Hepatocyte (in vitro differentiated cells): Measurements from ENCODE around the gene PHB1.

Source experiments
- CTCF ChIP-seq: fragments of 200-600 bp; sonication (generic); IDR thresholded peaks from 2 replicates; pipeline ENCODE4 v1.5.1; 2016; ENCODE audit warnings: antibody characterized with exemption, mild to moderate bottlenecking; ENCODE audit not compliant: poor library complexity
- EZH2phosphoT487 ChIP-seq: fragments of 200-600 bp; sonication (generic); IDR thresholded peaks from one replicate; pipeline ENCODE4 v1.6.1; 2018; ENCODE audit warnings: antibody characterized with exemption, mild to moderate bottlenecking, low read depth, moderate library complexity; ENCODE audit not compliant: unreplicated experiment, severe bottlenecking

GRCh38 chr17:49438436-49439278 is 24.0 kb upstream of the PHB1 start:
- TF ChIP-seq CTCF, result no peak
- no peak for TF ChIP-seq EZH2phosphoT487
